Upper lobe of left lung (tissue), 6 donors: ENCODE results near the gene ZNF436. TPM values are rescaled to one million over a fixed set of nuclear protein-coding genes. Genes with fewer than 3 reads are reported as not detected.
"Not testable (repeated sequence)": the region's sequence is repeated elsewhere in the genome, so short reads cannot be mapped to it uniquely, and the experiment has no call there.

Source experiments
- ATAC-seq, 2 donors: fragments of 200-7000 bp; cut with Tn5 transposase; one replicate each; pipeline ENCODE4 v1.9.1; 2022; ENCODE audit warnings: mild to moderate bottlenecking in 2 of 2, moderate library complexity in 2 of 2; ENCODE audit not compliant: low FRiP score in 2 of 2
- DNase-seq, 2 donors: peaks; one replicate each; pipeline ENCODE4 v3.0.0-alpha.2; 2019 to 2020
- H3K27ac ChIP-seq, 4 donors: fragments of 200-600 bp; sonication (generic); one replicate each; pipeline ENCODE4 v1.5.1; 2016 to 2019
- H3K27me3 ChIP-seq, 4 donors: fragments of 200-600 bp; sonication (generic); one replicate each; pipeline ENCODE4 v1.5.1; 2017 to 2019
- H3K36me3 ChIP-seq, 4 donors: fragments of 200-600 bp; sonication (generic); one replicate each; pipeline ENCODE4 v1.5.1; 2016 to 2019
- H3K4me1 ChIP-seq, 4 donors: fragments of 200-600 bp; sonication (generic); one replicate each; pipeline ENCODE4 v1.5.1; 2018 to 2019
- H3K4me3 ChIP-seq, 4 donors: fragments of 200-600 bp; sonication (generic); one replicate each; pipeline ENCODE4 v1.5.1; 2017 to 2019; ENCODE audit warnings: mild to moderate bottlenecking in 2 of 4, moderate library complexity in 1 of 4
- H3K9me3 ChIP-seq, 4 donors: fragments of 200-600 bp; sonication (generic); one replicate each; pipeline ENCODE4 v1.5.1; 2018 to 2019
- EP300 ChIP-seq, 4 donors: sonication (generic); formaldehyde crosslinking; IDR thresholded peaks; one replicate each; pipeline ENCODE4 v1.5.1; 2017; ENCODE audit warnings: antibody characterized with exemption in 4 of 4, control low read depth in 2 of 4
- POLR2A ChIP-seq, 4 donors: fragments of 450-650 bp; IDR thresholded peaks; one replicate each; pipeline ENCODE4 v1.5.1; 2016 to 2017; ENCODE audit warnings: antibody characterized with exemption in 4 of 4, mild to moderate bottlenecking in 2 of 4
- POLR2AphosphoS5 ChIP-seq, 2 donors: sonication (generic); formaldehyde crosslinking; IDR thresholded peaks; one replicate each; pipeline ENCODE4 v1.5.1; 2017; ENCODE audit warnings: antibody characterized with exemption in 2 of 2
- WGBS, 2 donors: methylation state at CpG; one replicate each; pipeline ENCODE4 v1.1.5; 2017 to 2018; 5-methylcytosine and 5-hydroxymethylcytosine counted together
- total RNA-seq, 6 donors: library from RNA; depleted of rRNA in 4 of 6; stranded (reverse); fragments of >200 nt in 4 of 6; gene quantifications; one replicate each; pipeline versions ENCODE4 v1.1.0 to v1.2.1, GENCODE V29; 2016 to 2021
- TF ChIP-seq, protein P1 (sequence below), 6 experiments: fragments of 450-650 bp in 4 of 6; fragments of 200-600 bp in 2 of 6; sonication (generic) in 2 of 6; IDR thresholded peaks; one replicate each; pipeline ENCODE4 v1.5.1; 2016 to 2019; ENCODE audit warnings: antibody characterized with exemption in 6 of 6
- donor health status: DM: no; HTN: no; CAD: no; lungs with moderate emphysema.
- donor health status: DM: no; HTN: yes; CAD: no; lungs with severe emphysema.

Gene ZNF436
- total RNA-seq, 6 donors from 2014 or later = 5.5 to 11.3 (median 8.2) TPM

DNA sequence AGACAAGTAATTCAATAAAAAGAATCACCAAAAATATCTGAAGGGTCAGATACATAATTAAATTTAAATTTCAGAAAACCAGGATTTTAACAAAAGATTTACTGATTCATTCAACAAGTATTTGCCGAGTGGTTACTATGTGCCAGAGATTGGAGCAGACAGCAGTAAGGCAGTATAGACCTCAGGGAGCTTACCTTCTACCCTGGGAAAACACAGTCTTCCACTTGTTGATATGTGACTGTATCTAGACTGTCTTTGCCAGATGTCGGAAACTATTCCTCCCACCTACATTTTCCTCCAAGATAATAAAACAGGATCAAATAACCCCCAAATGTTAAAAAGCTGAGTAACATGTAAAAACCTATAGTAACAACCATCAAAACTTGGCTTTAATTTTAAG, 31.8 kb downstream of the ZNF436 start:
- TF ChIP-seq EP300 (IDR thresholded peaks at IDR 0.05) = no peak
- TF ChIP-seq POLR2A (IDR thresholded peaks at IDR 0.05) = no peak
- TF ChIP-seq, protein P1, sequence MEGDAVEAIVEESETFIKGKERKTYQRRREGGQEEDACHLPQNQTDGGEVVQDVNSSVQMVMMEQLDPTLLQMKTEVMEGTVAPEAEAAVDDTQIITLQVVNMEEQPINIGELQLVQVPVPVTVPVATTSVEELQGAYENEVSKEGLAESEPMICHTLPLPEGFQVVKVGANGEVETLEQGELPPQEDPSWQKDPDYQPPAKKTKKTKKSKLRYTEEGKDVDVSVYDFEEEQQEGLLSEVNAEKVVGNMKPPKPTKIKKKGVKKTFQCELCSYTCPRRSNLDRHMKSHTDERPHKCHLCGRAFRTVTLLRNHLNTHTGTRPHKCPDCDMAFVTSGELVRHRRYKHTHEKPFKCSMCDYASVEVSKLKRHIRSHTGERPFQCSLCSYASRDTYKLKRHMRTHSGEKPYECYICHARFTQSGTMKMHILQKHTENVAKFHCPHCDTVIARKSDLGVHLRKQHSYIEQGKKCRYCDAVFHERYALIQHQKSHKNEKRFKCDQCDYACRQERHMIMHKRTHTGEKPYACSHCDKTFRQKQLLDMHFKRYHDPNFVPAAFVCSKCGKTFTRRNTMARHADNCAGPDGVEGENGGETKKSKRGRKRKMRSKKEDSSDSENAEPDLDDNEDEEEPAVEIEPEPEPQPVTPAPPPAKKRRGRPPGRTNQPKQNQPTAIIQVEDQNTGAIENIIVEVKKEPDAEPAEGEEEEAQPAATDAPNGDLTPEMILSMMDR (IDR thresholded peaks at IDR 0.05) = no peak
- no peak for TF ChIP-seq POLR2AphosphoS5 (IDR thresholded peaks at IDR 0.05)
- ATAC-seq = no peak
- peaks cover 15 to 52% (median 37%) of the 10 kb centered on the region in 4 donors for H3K36me3 ChIP-seq
- no peak for DNase-seq
- 92 to 95% methylated on average over 2 of the region's 2 CpGs for WGBS, 2 donors
- no peak overlapping the region for H3K27ac ChIP-seq
- H3K27me3 ChIP-seq = no peaks in the 10 kb centered on the region
- no peaks in the 10 kb centered on the region for H3K9me3 ChIP-seq
- peaks cover 40 to 50% (median 45%) of the 10 kb centered on the region in 4 donors for H3K4me1 ChIP-seq
- H3K4me3 ChIP-seq = no peak overlapping the region

DNA sequence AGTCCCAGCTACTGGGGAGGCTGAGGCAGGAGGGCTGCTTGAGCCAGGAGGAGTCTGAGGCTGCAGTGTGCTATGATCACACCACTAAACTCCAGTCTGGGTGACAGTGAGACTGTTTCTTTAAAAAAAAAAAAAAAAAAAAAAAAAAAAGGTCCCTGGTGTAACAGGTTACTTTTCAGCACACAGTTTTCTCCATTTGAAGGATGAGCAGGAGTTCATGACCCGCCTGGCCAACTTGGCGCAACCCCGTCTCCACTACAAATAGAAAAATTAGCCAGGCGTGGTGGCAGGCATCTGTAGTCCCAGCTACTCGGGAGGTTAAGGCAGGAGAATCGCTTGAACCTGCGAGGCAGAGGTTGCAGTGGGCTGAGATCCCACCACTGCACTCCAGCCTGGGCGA, 37.9 kb downstream of the ZNF436 start:
- no peak for DNase-seq
- Histone ChIP-seq H3K9me3 (no peaks in the 10 kb centered on the region), H3K4me3 (no peak overlapping the region), H3K4me1 (no peaks in the 10 kb centered on the region), H3K27ac (no peak overlapping the region), H3K36me3 (peaks cover 22 to 98% (median 64%) of the 10 kb centered on the region in 4 donors), H3K27me3 (no peaks in the 10 kb centered on the region)
- no peak for ATAC-seq
- TF ChIP-seq POLR2A (IDR thresholded peaks at IDR 0.05) (no peak), POLR2AphosphoS5 (IDR thresholded peaks at IDR 0.05) (no peak), EP300 (IDR thresholded peaks at IDR 0.05) (no peak)
- TF ChIP-seq, protein P1 (IDR thresholded peaks at IDR 0.05) = no peak
- WGBS, 2 donors = 97 to 98% methylated on average over 8 of the region's 8 CpGs

DNA sequence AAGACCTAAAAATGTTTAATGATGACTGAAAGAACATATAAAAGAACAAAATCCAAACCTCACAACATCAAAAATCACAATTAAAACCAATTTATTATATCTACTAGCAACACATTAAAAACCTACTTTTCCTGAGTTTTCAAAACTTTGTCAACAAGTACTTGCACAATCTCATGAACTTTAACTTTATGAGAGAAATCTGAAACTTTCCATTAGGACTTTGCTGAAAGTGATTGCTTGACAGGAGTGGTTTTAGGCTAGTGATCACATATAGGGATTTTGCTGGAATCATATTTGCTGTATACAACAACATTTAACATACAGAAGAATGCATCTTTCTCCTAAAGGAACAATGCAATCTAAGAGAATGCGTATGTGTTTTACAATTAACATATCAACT, 38.8 kb downstream of the ZNF436 start:
- H3K4me1 ChIP-seq = no peaks in the 10 kb centered on the region
- no peaks in the 10 kb centered on the region for H3K27me3 ChIP-seq
- WGBS, 2 donors = 100% methylated on average over 1 of the region's 1 CpG
- peaks cover 22 to 99% (median 65%) of the 10 kb centered on the region in 4 donors for H3K36me3 ChIP-seq
- no peak for DNase-seq
- ATAC-seq = no peak
- no peaks in the 10 kb centered on the region for H3K9me3 ChIP-seq
- no peak overlapping the region for H3K27ac ChIP-seq
- TF ChIP-seq, protein P1 (IDR thresholded peaks at IDR 0.05) = no peak
- TF ChIP-seq POLR2A (IDR thresholded peaks at IDR 0.05) (no peak), EP300 (IDR thresholded peaks at IDR 0.05) (no peak), POLR2AphosphoS5 (IDR thresholded peaks at IDR 0.05) (no peak)
- H3K4me3 ChIP-seq = no peak overlapping the region

DNA sequence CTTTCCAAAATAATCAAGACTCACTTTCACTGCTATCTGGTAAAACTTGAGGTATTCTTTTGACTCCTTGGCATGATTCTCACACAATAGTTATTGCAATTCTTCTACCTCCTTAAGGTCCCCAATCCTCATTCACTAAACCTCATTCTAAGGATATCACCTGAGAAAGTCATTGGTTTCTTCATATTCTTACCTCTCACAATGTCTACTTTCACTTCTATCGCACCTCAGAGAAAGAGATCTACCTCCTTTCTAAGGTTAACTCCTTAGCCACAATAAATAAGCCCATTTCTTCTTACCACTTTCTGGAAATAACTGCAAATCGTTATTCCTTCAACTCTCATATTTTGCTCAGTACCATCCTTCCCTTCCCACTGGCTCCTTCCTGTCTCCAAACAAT, 44.2 kb downstream of the ZNF436 start:
- Histone ChIP-seq H3K9me3 (no peaks in the 10 kb centered on the region), H3K4me1 (peaks cover 0 to 3% (median 0%) of the 10 kb centered on the region in 4 donors), H3K36me3 (peaks cover 3 to 87% (median 42%) of the 10 kb centered on the region in 4 donors), H3K27ac (no peak overlapping the region), H3K4me3 (no peak overlapping the region), H3K27me3 (no peaks in the 10 kb centered on the region)
- TF ChIP-seq, protein P1 (IDR thresholded peaks at IDR 0.05) = no peak
- TF ChIP-seq POLR2AphosphoS5 (IDR thresholded peaks at IDR 0.05) (no peak), POLR2A (IDR thresholded peaks at IDR 0.05) (no peak), EP300 (IDR thresholded peaks at IDR 0.05) (no peak)
- DNase-seq = no peak
- WGBS, 2 donors = 68 to 78% methylated on average over 2 of the region's 2 CpGs
- no peak for ATAC-seq

DNA sequence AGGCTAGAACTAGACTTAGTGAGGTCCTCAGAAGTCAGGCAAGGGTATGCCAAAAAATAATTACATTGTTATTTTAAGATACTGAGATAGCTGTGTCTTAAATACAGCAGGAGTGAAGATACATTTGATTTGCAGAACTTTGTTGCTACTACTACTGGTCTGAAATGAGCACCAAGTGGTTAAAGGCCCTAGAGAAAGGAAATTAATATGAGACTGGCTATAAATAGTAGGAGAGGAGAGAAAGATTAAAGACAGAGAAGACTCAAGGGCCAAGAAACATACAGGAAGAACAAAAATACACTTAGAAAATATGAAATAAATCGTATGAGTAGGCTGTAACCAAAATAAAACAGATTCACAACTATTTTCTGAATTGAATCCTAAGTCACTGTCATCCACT, 46.9 kb downstream of the ZNF436 start:
- WGBS, 2 donors = 38 to 44% methylated on average over 1 of the region's 1 CpG
- Histone ChIP-seq H3K4me3 (no peak overlapping the region), H3K9me3 (no peaks in the 10 kb centered on the region), H3K4me1 (peaks cover 0 to 3% (median 0%) of the 10 kb centered on the region in 4 donors), H3K36me3 (peaks cover 10 to 88% (median 43%) of the 10 kb centered on the region in 4 donors), H3K27ac (no peak overlapping the region), H3K27me3 (no peaks in the 10 kb centered on the region)
- DNase-seq = no peak
- no peak for TF ChIP-seq EP300 (IDR thresholded peaks at IDR 0.05)
- no peak for TF ChIP-seq POLR2AphosphoS5 (IDR thresholded peaks at IDR 0.05)
- TF ChIP-seq POLR2A (IDR thresholded peaks at IDR 0.05) = no peak
- no peak for ATAC-seq

DNA sequence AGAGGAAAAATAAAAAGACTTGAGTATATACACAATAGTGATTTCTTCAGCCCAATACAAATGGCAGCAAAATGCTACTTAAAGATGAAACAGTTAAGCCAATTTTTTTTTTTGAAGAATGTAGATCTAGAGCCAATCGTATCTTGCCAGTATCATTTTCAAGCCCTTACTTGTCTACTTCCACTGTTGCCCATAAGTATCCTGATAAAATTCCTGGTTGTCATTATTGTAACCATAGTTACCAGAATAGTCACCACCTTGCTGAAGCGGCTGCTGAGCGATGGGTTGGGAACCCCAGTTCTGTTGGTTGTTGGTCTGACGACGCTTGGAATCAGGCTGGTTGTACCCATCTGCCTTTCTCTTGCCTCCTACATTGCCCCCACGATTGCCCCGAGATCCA, 59.4 kb downstream of the ZNF436 start:
- H3K4me1 ChIP-seq, H3K27ac ChIP-seq, H3K4me3 ChIP-seq, H3K9me3 ChIP-seq, DNase-seq, H3K27me3 ChIP-seq, ATAC-seq: not testable (repeated sequence)
- WGBS, 2 donors = 92 to 96% methylated on average over 7 of the region's 7 CpGs
- peaks cover 12 to 76% (median 22%) of the 10 kb centered on the region in 4 donors for H3K36me3 ChIP-seq
